IPS DF 4.7 (cell line): ENCODE results near the gene CRY2.

Source experiments
- DNase-seq: peaks from one replicate; pipeline ENCODE4 v3.0.0-alpha.2; 2013; ENCODE audit warnings: low spot score; ENCODE audit errors: extremely low read depth

CRY2 gene

GRCh38 chr11:45930031-45930794 is 82.9 kb downstream of the CRY2 start:
- no peak for DNase-seq

- no peak for DNase-seq
Observed at GRCh38 chr11:45930951-45931570, 83.8 kb downstream of the CRY2 start.

- no peak for DNase-seq
Observed at GRCh38 chr11:45931739-45932138, 84.5 kb downstream of the CRY2 start.

GRCh38 chr11:45932217-45932616 is 84.9 kb downstream of the CRY2 start:
- DNase-seq, result no peak
